HepG2 (cell line): Measurements from ENCODE around the gene TAS1R3. TPM values are rescaled to one million over a fixed set of nuclear protein-coding genes. Genes with fewer than 3 reads are reported as not detected.
A peak's percentile ranks its signal among the peaks of the same experiment; 100 is the strongest.

ENCODE experiments used
- ARID4A ChIP-seq: sonication (generic); formaldehyde crosslinking; IDR thresholded peaks from 2 replicates; pipeline ENCODE4 v1.5.0; 2020; ENCODE audit warnings: mild to moderate bottlenecking, missing genetic modification reagents, borderline replicate concordance
- HHEX ChIP-seq: IDR thresholded peaks from 2 replicates; pipeline ENCODE4 v1.6.1; 2016; ENCODE audit warnings: control low read depth
- HINFP ChIP-seq: sonication (generic); formaldehyde crosslinking; IDR thresholded peaks from 2 replicates; pipeline ENCODE4 v1.4.0; 2020; ENCODE audit warnings: low read depth, mild to moderate bottlenecking, missing genetic modification reagents
- KLF16 ChIP-seq, 2 experiments: sonication (generic) in 1 of 2; formaldehyde crosslinking in 1 of 2; IDR thresholded peaks; 2 replicates each; pipeline versions ENCODE4 v1.6.1 to v1.8.0; 2016 to 2023; ENCODE audit warnings: missing genetic modification reagents in 2 of 2, missing compliant biosample characterization in 1 of 2
- PHF21A ChIP-seq: sonication (generic); formaldehyde crosslinking; IDR thresholded peaks from 2 replicates; pipeline ENCODE4 v1.5.0; 2020; ENCODE audit warnings: mild to moderate bottlenecking, missing genetic modification reagents
- ZIK1 ChIP-seq: sonication (generic); formaldehyde crosslinking; IDR thresholded peaks from 2 replicates; pipeline ENCODE4 v1.5.0; 2020; ENCODE audit warnings: mild to moderate bottlenecking, low read depth, missing genetic modification reagents, borderline replicate concordance
- ZNF367 ChIP-seq: sonication (generic); formaldehyde crosslinking; IDR thresholded peaks from 2 replicates; pipeline ENCODE4 v1.4.0; 2020; ENCODE audit warnings: missing genetic modification reagents, borderline replicate concordance
- polyA plus RNA-seq, 8 experiments: library from polyadenylated mRNA; depleted of rRNA in 3 of 8; stranded (reverse) in 7 of 8; unstranded in 1 of 8; fragments of >200 nt; fragmentation: Illumina TruSeq in 4 of 8; extraction: Trizol in 4 of 8; gene quantifications; 2 replicates each; pipeline versions ENCODE4 v1.2.1 to v1.2.3, GENCODE V29; 2011 to 2016; ENCODE audit warnings: low read depth in 4 of 8, missing spikeins in 1 of 8, mixed read lengths in 1 of 8; ENCODE audit not compliant: insufficient read depth in 1 of 8
- total RNA-seq, 5 experiments: library from RNA; depleted of rRNA; stranded (reverse); fragments of >200 nt; fragmentation: Illumina TruSeq; extraction: Trizol; gene quantifications; 2 replicates each; pipeline ENCODE4 v1.2.3, GENCODE V29; 2016; ENCODE audit warnings: low read depth in 1 of 5
- TF ChIP-seq, protein P1 (sequence below): sonication (generic); formaldehyde crosslinking; IDR thresholded peaks from 2 replicates; pipeline ENCODE4 v1.4.0; 2020; ENCODE audit warnings: missing genetic modification reagents, borderline replicate concordance
- TF ChIP-seq, protein P2 (sequence below): sonication (generic); formaldehyde crosslinking; IDR thresholded peaks from 2 replicates; pipeline ENCODE4 v1.4.0; 2020; ENCODE audit warnings: missing genetic modification reagents, borderline replicate concordance
- TF ChIP-seq, protein P3 (sequence below): sonication (generic); formaldehyde crosslinking; IDR thresholded peaks from 2 replicates; pipeline ENCODE4 v1.4.0; 2020; ENCODE audit warnings: missing genetic modification reagents, borderline replicate concordance
- TF ChIP-seq, protein P4 (sequence below): sonication (generic); formaldehyde crosslinking; IDR thresholded peaks from 2 replicates; pipeline ENCODE4 v1.4.0; 2020; ENCODE audit warnings: mild to moderate bottlenecking, missing genetic modification reagents
- TF ChIP-seq, protein P5 (sequence below): IDR thresholded peaks from 2 replicates; pipeline ENCODE4 v1.6.1; 2016; ENCODE audit warnings: low read depth, borderline replicate concordance

TAS1R3 gene
- total and polyA plus RNA-seq, 2 of the 13 experiments (the other 11 are each of a cell fraction or from before 2014, with no cell fraction given): 0.13 to 0.15 TPM

DNA sequence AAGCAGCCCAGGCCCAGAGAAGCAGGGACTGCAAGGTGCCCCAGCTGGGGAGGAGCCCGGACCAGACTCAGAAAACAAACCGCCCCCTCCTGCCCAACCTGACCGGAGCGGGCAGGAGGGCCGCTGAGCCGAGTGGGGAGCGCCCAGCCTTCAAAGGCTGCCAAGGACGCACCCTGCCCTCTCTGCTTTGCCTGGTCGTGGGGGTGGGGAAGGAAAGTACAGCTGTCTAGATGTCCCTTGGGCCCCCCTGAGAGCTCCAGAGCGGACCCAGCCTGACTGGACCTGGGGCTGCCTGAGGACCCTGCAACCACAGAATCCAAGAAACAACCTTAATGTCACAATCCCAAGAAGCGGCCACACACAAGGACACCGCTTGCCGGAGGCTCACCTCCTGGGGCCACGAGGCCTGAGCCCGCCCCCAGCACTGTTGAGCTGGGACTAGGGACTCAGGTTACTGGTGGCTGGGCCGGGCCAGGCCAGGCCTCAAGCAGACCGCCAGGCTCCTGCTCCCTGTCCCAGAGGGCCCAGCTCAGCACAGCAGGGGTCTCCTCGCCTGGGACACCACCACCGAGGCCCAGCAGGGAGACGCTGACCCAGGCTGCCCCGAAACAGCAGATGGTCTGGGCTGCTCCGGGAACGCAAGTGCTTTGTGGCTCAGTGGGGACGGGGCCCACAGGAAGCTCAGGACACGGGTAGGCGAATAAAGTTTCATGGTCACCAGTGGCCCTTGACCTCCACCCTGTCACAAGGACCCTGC is 16.8 kb downstream of the TAS1R3 start (continued):
- TF ChIP-seq HINFP (CRISPR knock-in tag) (0 out of 2 replicates have a peak, but pooled peaks have one; percentile 24), KLF16 (CRISPR knock-in tag; IDR thresholded peaks at IDR 0.05) (no peak), ZIK1 (CRISPR knock-in tag) (no peak), PHF21A (CRISPR knock-in tag) (peak; percentile 80; the same call in 1 of the 2 replicates), HHEX (CRISPR knock-in tag) (no peak), ARID4A (CRISPR knock-in tag) (peak; percentile 64), ZNF367 (CRISPR knock-in tag) (no peak)
- TF ChIP-seq, protein P1, sequence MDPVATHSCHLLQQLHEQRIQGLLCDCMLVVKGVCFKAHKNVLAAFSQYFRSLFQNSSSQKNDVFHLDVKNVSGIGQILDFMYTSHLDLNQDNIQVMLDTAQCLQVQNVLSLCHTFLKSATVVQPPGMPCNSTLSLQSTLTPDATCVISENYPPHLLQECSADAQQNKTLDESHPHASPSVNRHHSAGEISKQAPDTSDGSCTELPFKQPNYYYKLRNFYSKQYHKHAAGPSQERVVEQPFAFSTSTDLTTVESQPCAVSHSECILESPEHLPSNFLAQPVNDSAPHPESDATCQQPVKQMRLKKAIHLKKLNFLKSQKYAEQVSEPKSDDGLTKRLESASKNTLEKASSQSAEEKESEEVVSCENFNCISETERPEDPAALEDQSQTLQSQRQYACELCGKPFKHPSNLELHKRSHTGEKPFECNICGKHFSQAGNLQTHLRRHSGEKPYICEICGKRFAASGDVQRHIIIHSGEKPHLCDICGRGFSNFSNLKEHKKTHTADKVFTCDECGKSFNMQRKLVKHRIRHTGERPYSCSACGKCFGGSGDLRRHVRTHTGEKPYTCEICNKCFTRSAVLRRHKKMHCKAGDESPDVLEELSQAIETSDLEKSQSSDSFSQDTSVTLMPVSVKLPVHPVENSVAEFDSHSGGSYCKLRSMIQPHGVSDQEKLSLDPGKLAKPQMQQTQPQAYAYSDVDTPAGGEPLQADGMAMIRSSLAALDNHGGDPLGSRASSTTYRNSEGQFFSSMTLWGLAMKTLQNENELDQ (CRISPR knock-in tag): no peak
- TF ChIP-seq, protein P2, sequence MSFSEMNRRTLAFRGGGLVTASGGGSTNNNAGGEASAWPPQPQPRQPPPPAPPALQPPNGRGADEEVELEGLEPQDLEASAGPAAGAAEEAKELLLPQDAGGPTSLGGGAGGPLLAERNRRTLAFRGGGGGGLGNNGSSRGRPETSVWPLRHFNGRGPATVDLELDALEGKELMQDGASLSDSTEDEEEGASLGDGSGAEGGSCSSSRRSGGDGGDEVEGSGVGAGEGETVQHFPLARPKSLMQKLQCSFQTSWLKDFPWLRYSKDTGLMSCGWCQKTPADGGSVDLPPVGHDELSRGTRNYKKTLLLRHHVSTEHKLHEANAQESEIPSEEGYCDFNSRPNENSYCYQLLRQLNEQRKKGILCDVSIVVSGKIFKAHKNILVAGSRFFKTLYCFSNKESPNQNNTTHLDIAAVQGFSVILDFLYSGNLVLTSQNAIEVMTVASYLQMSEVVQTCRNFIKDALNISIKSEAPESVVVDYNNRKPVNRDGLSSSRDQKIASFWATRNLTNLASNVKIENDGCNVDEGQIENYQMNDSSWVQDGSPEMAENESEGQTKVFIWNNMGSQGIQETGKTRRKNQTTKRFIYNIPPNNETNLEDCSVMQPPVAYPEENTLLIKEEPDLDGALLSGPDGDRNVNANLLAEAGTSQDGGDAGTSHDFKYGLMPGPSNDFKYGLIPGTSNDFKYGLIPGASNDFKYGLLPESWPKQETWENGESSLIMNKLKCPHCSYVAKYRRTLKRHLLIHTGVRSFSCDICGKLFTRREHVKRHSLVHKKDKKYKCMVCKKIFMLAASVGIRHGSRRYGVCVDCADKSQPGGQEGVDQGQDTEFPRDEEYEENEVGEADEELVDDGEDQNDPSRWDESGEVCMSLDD (CRISPR knock-in tag): no peak
- TF ChIP-seq, protein P3, sequence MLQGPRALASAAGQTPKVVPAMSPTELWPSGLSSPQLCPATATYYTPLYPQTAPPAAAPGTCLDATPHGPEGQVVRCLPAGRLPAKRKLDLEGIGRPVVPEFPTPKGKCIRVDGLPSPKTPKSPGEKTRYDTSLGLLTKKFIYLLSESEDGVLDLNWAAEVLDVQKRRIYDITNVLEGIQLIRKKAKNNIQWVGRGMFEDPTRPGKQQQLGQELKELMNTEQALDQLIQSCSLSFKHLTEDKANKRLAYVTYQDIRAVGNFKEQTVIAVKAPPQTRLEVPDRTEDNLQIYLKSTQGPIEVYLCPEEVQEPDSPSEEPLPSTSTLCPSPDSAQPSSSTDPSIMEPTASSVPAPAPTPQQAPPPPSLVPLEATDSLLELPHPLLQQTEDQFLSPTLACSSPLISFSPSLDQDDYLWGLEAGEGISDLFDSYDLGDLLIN (CRISPR knock-in tag): no peak
- TF ChIP-seq, protein P4, sequence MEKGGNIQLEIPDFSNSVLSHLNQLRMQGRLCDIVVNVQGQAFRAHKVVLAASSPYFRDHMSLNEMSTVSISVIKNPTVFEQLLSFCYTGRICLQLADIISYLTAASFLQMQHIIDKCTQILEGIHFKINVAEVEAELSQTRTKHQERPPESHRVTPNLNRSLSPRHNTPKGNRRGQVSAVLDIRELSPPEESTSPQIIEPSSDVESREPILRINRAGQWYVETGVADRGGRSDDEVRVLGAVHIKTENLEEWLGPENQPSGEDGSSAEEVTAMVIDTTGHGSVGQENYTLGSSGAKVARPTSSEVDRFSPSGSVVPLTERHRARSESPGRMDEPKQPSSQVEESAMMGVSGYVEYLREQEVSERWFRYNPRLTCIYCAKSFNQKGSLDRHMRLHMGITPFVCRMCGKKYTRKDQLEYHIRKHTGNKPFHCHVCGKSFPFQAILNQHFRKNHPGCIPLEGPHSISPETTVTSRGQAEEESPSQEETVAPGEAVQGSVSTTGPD (CRISPR knock-in tag): no peak
- TF ChIP-seq, protein P5, sequence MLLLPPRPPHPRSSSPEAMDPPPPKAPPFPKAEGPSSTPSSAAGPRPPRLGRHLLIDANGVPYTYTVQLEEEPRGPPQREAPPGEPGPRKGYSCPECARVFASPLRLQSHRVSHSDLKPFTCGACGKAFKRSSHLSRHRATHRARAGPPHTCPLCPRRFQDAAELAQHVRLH (CRISPR knock-in tag): no peak
